ENCODE data around the gene SHC1. TPM values are rescaled to one million over a fixed set of nuclear protein-coding genes. Genes with fewer than 3 reads are reported as not detected.

SHC1 gene
- total RNA-seq, 1 experiment from 2014 or later = 199 TPM

DNA sequence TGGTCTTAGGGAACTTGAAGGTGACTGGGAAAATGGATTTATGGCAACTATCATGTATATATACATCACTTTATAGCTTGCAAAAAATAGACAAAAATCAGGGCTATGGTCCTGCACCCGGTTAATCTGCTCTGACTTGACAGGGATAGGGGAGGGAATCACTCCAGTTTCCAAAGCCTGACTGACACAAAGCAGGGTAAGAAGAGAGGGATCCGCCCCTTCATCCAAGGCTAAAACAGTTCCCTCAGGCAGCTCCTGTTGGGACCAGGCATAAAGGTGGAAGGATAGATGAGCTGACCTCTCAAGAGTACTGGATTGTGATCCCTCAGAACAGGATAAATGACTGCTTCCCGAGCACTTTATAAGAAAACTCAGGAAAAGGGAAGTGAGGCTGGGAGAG is 16.0 kb downstream of the SHC1 start:
- ATAC-seq (no peak), DNase-seq (ENCODE audit: low spot score) (no peak)
- H3K27ac Mint-ChIP-seq = no peak overlapping the region
- TF ChIP-seq, protein P1, sequence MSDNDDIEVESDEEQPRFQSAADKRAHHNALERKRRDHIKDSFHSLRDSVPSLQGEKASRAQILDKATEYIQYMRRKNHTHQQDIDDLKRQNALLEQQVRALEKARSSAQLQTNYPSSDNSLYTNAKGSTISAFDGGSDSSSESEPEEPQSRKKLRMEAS (CRISPR knock-in tag; IDR thresholded peaks at IDR 0.05) = no peak
- TF ChIP-seq GRHL2 (CRISPR knock-in tag; IDR thresholded peaks at IDR 0.05; ENCODE audit: insufficient replicate concordance, severe bottlenecking) (no peak), CREM (CRISPR knock-in tag; IDR thresholded peaks at IDR 0.05) (no peak), TEAD4 (CRISPR knock-in tag; IDR thresholded peaks at IDR 0.05) (no peak), SP1 (CRISPR knock-in tag; conservative IDR thresholded peaks at IDR 0.05) (no peak), ZNF219 (CRISPR knock-in tag; IDR thresholded peaks at IDR 0.05; ENCODE audit: borderline replicate concordance) (no peak), RORB (CRISPR knock-in tag; IDR thresholded peaks at IDR 0.05) (no peak), NR3C1 (CRISPR knock-in tag; conservative IDR thresholded peaks at IDR 0.05; ENCODE audit: low read depth) (no peak)
- TF ChIP-seq, protein P2, sequence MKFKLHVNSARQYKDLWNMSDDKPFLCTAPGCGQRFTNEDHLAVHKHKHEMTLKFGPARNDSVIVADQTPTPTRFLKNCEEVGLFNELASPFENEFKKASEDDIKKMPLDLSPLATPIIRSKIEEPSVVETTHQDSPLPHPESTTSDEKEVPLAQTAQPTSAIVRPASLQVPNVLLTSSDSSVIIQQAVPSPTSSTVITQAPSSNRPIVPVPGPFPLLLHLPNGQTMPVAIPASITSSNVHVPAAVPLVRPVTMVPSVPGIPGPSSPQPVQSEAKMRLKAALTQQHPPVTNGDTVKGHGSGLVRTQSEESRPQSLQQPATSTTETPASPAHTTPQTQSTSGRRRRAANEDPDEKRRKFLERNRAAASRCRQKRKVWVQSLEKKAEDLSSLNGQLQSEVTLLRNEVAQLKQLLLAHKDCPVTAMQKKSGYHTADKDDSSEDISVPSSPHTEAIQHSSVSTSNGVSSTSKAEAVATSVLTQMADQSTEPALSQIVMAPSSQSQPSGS (CRISPR knock-in tag; IDR thresholded peaks at IDR 0.05; ENCODE audit: borderline replicate concordance, low read depth) = no peak
- TF ChIP-seq, protein P3, sequence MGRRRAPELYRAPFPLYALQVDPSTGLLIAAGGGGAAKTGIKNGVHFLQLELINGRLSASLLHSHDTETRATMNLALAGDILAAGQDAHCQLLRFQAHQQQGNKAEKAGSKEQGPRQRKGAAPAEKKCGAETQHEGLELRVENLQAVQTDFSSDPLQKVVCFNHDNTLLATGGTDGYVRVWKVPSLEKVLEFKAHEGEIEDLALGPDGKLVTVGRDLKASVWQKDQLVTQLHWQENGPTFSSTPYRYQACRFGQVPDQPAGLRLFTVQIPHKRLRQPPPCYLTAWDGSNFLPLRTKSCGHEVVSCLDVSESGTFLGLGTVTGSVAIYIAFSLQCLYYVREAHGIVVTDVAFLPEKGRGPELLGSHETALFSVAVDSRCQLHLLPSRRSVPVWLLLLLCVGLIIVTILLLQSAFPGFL (CRISPR knock-in tag; IDR thresholded peaks at IDR 0.05; ENCODE audit: borderline replicate concordance) = no peak
- TF ChIP-seq, protein P4, sequence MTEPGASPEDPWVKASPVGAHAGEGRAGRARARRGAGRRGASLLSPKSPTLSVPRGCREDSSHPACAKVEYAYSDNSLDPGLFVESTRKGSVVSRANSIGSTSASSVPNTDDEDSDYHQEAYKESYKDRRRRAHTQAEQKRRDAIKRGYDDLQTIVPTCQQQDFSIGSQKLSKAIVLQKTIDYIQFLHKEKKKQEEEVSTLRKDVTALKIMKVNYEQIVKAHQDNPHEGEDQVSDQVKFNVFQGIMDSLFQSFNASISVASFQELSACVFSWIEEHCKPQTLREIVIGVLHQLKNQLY (CRISPR knock-in tag; IDR thresholded peaks at IDR 0.05) = no peak
- peaks cover 5% of the 10 kb centered on the region for H3K36me3 Mint-ChIP-seq
- ChIA-PET CTCF (interaction anchor here (0.6 to 3.8 kb wide), 7 partner anchors 17 to 395 kb away, joined by 3 to 77 read pairs (median 3); partner anchors contain the start of genes ADAM15 and SHC1), POLR2A (interaction anchor here (2.0 to 4.6 kb wide), 2 partner anchors 11 to 17 kb away, joined by 7 to 66 read pairs; partner anchors contain the start of genes CKS1B and SHC1)
- H3K4me3 Mint-ChIP-seq = peak overlapping the region; percentile 97
- H3K27me3 Mint-ChIP-seq (ENCODE audit: low read depth) = no peaks in the 10 kb centered on the region
- H3K9me3 Mint-ChIP-seq = no peaks in the 10 kb centered on the region
- H3K4me1 Mint-ChIP-seq = peaks cover 48% of the 10 kb centered on the region

DNA sequence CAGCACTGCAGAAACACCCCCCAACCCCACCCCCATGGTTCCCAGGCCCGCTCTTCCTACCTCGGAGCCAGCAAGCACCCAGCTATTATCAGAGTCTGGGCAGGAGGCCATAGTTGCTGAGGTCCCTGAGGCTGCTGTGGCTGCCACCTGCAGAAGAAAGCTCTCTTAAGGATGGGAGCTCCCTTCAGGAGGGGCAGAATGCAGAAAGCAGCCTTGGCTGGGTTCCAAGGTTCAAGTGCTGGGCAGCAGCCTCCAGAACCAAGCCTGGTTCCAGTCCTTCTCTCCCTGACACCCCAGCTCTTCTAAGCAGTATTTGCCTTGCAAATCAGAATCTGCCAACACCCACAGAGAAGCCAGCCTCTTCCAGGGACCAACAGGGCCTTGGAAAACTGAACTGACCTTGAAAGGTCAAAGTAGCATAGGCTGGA is 16.9 kb downstream of the SHC1 start:
- ChIA-PET POLR2A (interaction anchor here (1.4 kb wide), 1 partner anchor 17 kb away, joined by 5 read pairs; the partner anchor contains the start of gene SHC1), CTCF (interaction anchor here (0.8 to 3.8 kb wide), 4 partner anchors 31 to 97 kb away, joined by 3 to 77 read pairs (median 4); partner anchors contain the start of gene ADAM15)
- no peak overlapping the region for H3K27ac Mint-ChIP-seq
- ATAC-seq (no peak), DNase-seq (ENCODE audit: low spot score) (no peak)
- no peak overlapping the region for H3K4me3 Mint-ChIP-seq
- H3K36me3 Mint-ChIP-seq = peaks cover 4% of the 10 kb centered on the region
- H3K9me3 Mint-ChIP-seq = no peaks in the 10 kb centered on the region
- H3K27me3 Mint-ChIP-seq (ENCODE audit: low read depth) = no peaks in the 10 kb centered on the region
- TF ChIP-seq ZNF121 (CRISPR knock-in tag; IDR thresholded peaks at IDR 0.05) = no peak
- no peak for TF ChIP-seq TP53 (CRISPR knock-in tag; IDR thresholded peaks at IDR 0.05)
- TF ChIP-seq SMAD3 (CRISPR knock-in tag; IDR thresholded peaks at IDR 0.05; ENCODE audit: borderline replicate concordance) = no peak
- no peak for TF ChIP-seq ZNF317 (CRISPR knock-in tag; IDR thresholded peaks at IDR 0.05; ENCODE audit: borderline replicate concordance, low read depth)
- H3K4me1 Mint-ChIP-seq = peaks cover 48% of the 10 kb centered on the region

DNA sequence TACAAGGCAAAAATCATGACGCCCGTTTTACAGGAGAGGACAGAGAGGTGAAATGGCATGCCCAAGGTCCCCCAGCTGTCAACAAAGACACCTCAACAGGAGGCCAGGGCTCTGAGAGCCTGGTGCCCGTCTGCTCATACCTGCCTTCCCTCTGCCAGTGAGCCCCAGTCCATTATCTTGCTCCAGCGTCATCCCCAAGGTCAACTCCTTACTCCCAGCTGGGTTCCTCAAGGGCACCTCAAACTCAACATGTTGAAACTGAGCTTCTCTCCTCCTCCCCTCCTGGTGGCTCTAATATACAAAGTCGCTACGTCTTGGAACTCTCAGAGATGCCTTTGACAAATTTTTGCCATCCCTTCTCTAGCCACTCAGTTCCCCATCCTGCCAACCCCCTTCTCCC is 17.9 kb downstream of the SHC1 start:
- no peak for ATAC-seq
- Mint-ChIP-seq H3K4me3 (no peak overlapping the region), H3K27me3 (ENCODE audit: low read depth) (no peaks in the 10 kb centered on the region), H3K27ac (0 out of 2 replicates have a peak overlapping the region, but pooled peaks have one; percentile 24), H3K4me1 (peaks cover 47% of the 10 kb centered on the region), H3K9me3 (no peaks in the 10 kb centered on the region), H3K36me3 (no peaks in the 10 kb centered on the region)
- TF ChIP-seq ZNF416 (CRISPR knock-in tag; IDR thresholded peaks at IDR 0.05) (no peak), CBFB (CRISPR knock-in tag; IDR thresholded peaks at IDR 0.05; ENCODE audit: low read depth) (no peak)
- POLR2A ChIA-PET = interaction anchor here (0.6 to 1.4 kb wide), 2 partner anchors 18 to 143 kb away, joined by 3 to 5 read pairs; partner anchors contain the start of gene SHC1
- DNase-seq (ENCODE audit: low spot score) = no peak
- CTCF ChIA-PET = interaction anchor here (0.7 to 2.3 kb wide), 4 partner anchors 32 to 92 kb away, joined by 3 to 7 read pairs (median 4); partner anchors contain the start of gene LENEP
